HepG2 (cell line): ENCODE results near the gene P2RY6. TPM values are rescaled to one million over a fixed set of nuclear protein-coding genes. Genes with fewer than 3 reads are reported as not detected.

Experiments used
- ATAC-seq: fragments of 200-7000 bp; cut with Tn5 transposase; 3 replicates; pipeline ENCODE4 v1.9.1; 2020; ENCODE audit warnings: mild to moderate bottlenecking, moderate library complexity
- BruUV-seq: library from RNA; stranded (reverse); fragments of 400-500 nt; replicated peaks from 2 replicates; lab custom pipeline; 2021; lab: Mats Ljungman, UMichigan
- CTCF ChIA-PET: fragments of 300-600 bp; formaldehyde crosslinking; extraction: SDS; loops from one replicate; lab custom pipeline; 2021; ENCODE audit warnings: low total read pairs, inconsistent platforms, low intra/inter-chr PET ratio; lab: Yijun Ruan, JAX
- POLR2A ChIA-PET: fragments of 350-600 bp; sonication (Branson Sonifier 250); formaldehyde crosslinking; loops from one replicate; lab custom pipeline; 2020; ENCODE audit warnings: antibody characterized with exemption, inconsistent platforms; lab: Yijun Ruan, JAX
- DNase-seq: peaks from one replicate; pipeline ENCODE4 v3.0.0-alpha.2; 2015; ENCODE audit warnings: low spot score
- FAIRE-seq: peaks from 3 replicates; lab custom pipeline; 2011; peaks lifted over from hg19 to GRCh38; lab: Jason Lieb, UNC
- H2AFZ ChIP-seq: one replicate; pipeline ENCODE4 v1.6.1; 2011; ENCODE audit warnings: low read length, inconsistent platforms
- H3K27ac ChIP-seq: fragments of 300-600 bp; 3 replicates; pipeline ENCODE4 v1.8.0; 2011; ENCODE audit warnings: mixed run types, mild to moderate bottlenecking, mixed read lengths, low read length, inconsistent platforms; ENCODE audit not compliant: insufficient read depth; ENCODE audit errors: extremely low read length
- H3K27me3 ChIP-seq, 2 experiments: fragments of 200-600 bp in 1 of 2; 2 replicates in 1 of 2; 3 replicates in 1 of 2; pipeline versions ENCODE4 v1.6.0 to v1.8.0; 2011; ENCODE audit warnings: low read length in 2 of 2, mild to moderate bottlenecking in 2 of 2, moderate library complexity in 2 of 2, inconsistent platforms in 1 of 2; ENCODE audit not compliant: insufficient read depth in 2 of 2, control insufficient read depth in 1 of 2
- H3K36me3 ChIP-seq, 2 experiments: fragments of 200-600 bp in 1 of 2; replicated peaks in 1 of 2; 2 replicates in 1 of 2; 3 replicates in 1 of 2; pipeline versions ENCODE4 v1.5.1 to v1.8.0; 2011; ENCODE audit warnings: low read length in 2 of 2, inconsistent platforms in 1 of 2; ENCODE audit not compliant: insufficient read depth in 2 of 2, control insufficient read depth in 1 of 2
- H3K4me1 ChIP-seq: 2 replicates; pipeline ENCODE4 v1.5.1; 2012; ENCODE audit warnings: low read length, inconsistent platforms; ENCODE audit not compliant: insufficient read depth
- H3K4me2 ChIP-seq: 2 replicates; pipeline ENCODE4 v1.6.0; 2011; ENCODE audit warnings: low read depth, low read length, inconsistent platforms
- H3K4me3 ChIP-seq, 3 experiments: fragments of 200-600 bp in 1 of 3; sonication (generic), shearing (Covaris generic) in 1 of 3; replicated peaks in 1 of 3; 2 replicates each; pipeline ENCODE4 v1.5.1; 2011 to 2016; ENCODE audit warnings: low read length in 3 of 3, inconsistent platforms in 2 of 3, low read depth in 2 of 3, mild to moderate bottlenecking in 2 of 3, control low read depth in 1 of 3, mixed read lengths in 1 of 3; ENCODE audit not compliant: insufficient read depth in 1 of 3
- H3K79me2 ChIP-seq: one replicate; pipeline ENCODE4 v1.6.1; 2011; ENCODE audit warnings: low read length, inconsistent platforms; ENCODE audit not compliant: insufficient read depth
- H3K9ac ChIP-seq: 2 replicates; pipeline ENCODE4 v1.6.0; 2011; ENCODE audit warnings: mild to moderate bottlenecking, low read depth, low read length, inconsistent platforms; ENCODE audit not compliant: insufficient read depth
- H3K9me3 ChIP-seq: 2 replicates; pipeline ENCODE4 v1.5.1; 2012; ENCODE audit warnings: mild to moderate bottlenecking, low read length
- H4K20me1 ChIP-seq: 2 replicates; pipeline ENCODE4 v1.6.0; 2011; ENCODE audit warnings: inconsistent platforms, mild to moderate bottlenecking, low read length, moderate library complexity; ENCODE audit not compliant: insufficient read depth
- CC2D1A ChIP-seq: sonication (generic); formaldehyde crosslinking; IDR thresholded peaks from 2 replicates; pipeline ENCODE4 v1.8.1; 2023; ENCODE audit warnings: mild to moderate bottlenecking, missing genetic modification reagents
- HNRNPK ChIP-seq: fragments of 200-400 bp; formaldehyde crosslinking; IDR thresholded peaks from 2 replicates; pipeline ENCODE4 v1.6.1; 2018; ENCODE audit warnings: low read length, low read depth, moderate library complexity, mild to moderate bottlenecking; ENCODE audit not compliant: poor library complexity, severe bottlenecking
- HOXA7 ChIP-seq: sonication (generic); formaldehyde crosslinking; IDR thresholded peaks from 2 replicates; pipeline ENCODE4 v1.8.1; 2022; ENCODE audit warnings: mild to moderate bottlenecking, missing genetic modification reagents, moderate library complexity
- TARDBP ChIP-seq: sonication (generic); formaldehyde crosslinking; IDR thresholded peaks from 2 replicates; pipeline ENCODE4 v1.8.0; 2022; ENCODE audit warnings: mild to moderate bottlenecking, missing genetic modification reagents
- ZBTB20 ChIP-seq: sonication (generic); formaldehyde crosslinking; IDR thresholded peaks from 2 replicates; pipeline ENCODE4 v1.8.1; 2023; ENCODE audit warnings: missing genetic modification reagents, low read depth, mild to moderate bottlenecking, borderline replicate concordance
- ZNF234 ChIP-seq: sonication (generic); formaldehyde crosslinking; conservative IDR thresholded peaks from 2 replicates; pipeline ENCODE4 v1.5.1; 2020; ENCODE audit warnings: mild to moderate bottlenecking, missing genetic modification reagents
- ZNF282 ChIP-seq: fragments of 450-650 bp; IDR thresholded peaks from 2 replicates; pipeline ENCODE4 v1.6.1; 2018; ENCODE audit not compliant: partially characterized antibody
- ZNF44 ChIP-seq: sonication (generic); formaldehyde crosslinking; IDR thresholded peaks from 2 replicates; pipeline ENCODE4 v1.5.1; 2020; ENCODE audit warnings: mild to moderate bottlenecking, missing genetic modification reagents
- ZNF569 ChIP-seq: sonication (generic); formaldehyde crosslinking; IDR thresholded peaks from 2 replicates; pipeline ENCODE4 v1.5.0; 2020; ENCODE audit warnings: mild to moderate bottlenecking, missing genetic modification reagents, moderate library complexity, borderline replicate concordance
- ZNF670 ChIP-seq: sonication (generic); formaldehyde crosslinking; IDR thresholded peaks from 2 replicates; pipeline ENCODE4 v1.8.0; 2022; ENCODE audit warnings: mild to moderate bottlenecking, missing genetic modification reagents, borderline replicate concordance
- ZNF703 ChIP-seq: sonication (generic); formaldehyde crosslinking; IDR thresholded peaks from 2 replicates; pipeline ENCODE4 v1.5.1; 2020; ENCODE audit warnings: missing genetic modification reagents, mild to moderate bottlenecking, moderate library complexity, borderline replicate concordance
- ZSCAN31 ChIP-seq: sonication (generic); formaldehyde crosslinking; IDR thresholded peaks from 2 replicates; pipeline ENCODE4 v1.5.0; 2020; ENCODE audit warnings: low read depth, mild to moderate bottlenecking, missing genetic modification reagents
- WGBS: methylation state at CpG from one replicate; pipeline ENCODE4 v1.1.6; 2017; ENCODE audit warnings: low lambda C conversion rate; 5-methylcytosine and 5-hydroxymethylcytosine counted together
- in situ Hi-C: cut with HindIII; loops from 2 replicates; pipeline ENCODE4 v1.10.0; 2017; ENCODE audit warnings: low pct_unique_long_range_greater_than_20kb; ENCODE audit not compliant: extremely low pct_ligation_motif_present
- intact Hi-C: fragments of 100-400 bp; cut with micrococcal nuclease; formaldehyde crosslinking; loops from one replicate; pipeline ENCODE4 v1.10.0; 2022; ENCODE audit not compliant: unreplicated experiment
- polyA plus RNA-seq, 8 experiments: library from polyadenylated mRNA; depleted of rRNA in 3 of 8; stranded (reverse) in 7 of 8; unstranded in 1 of 8; fragments of >200 nt; fragmentation: Illumina TruSeq in 4 of 8; extraction: Trizol in 4 of 8; gene quantifications; 2 replicates each; pipeline versions ENCODE4 v1.2.1 to v1.2.3, GENCODE V29; 2011 to 2016; ENCODE audit warnings: low read depth in 4 of 8, missing spikeins in 1 of 8, mixed read lengths in 1 of 8; ENCODE audit not compliant: insufficient read depth in 1 of 8
- total RNA-seq, 5 experiments: library from RNA; depleted of rRNA; stranded (reverse); fragments of >200 nt; fragmentation: Illumina TruSeq; extraction: Trizol; gene quantifications; 2 replicates each; pipeline ENCODE4 v1.2.3, GENCODE V29; 2016; ENCODE audit warnings: low read depth in 1 of 5
- TF ChIP-seq, protein P1 (sequence below): sonication (generic); formaldehyde crosslinking; IDR thresholded peaks from 2 replicates; pipeline ENCODE4 v1.8.0; 2022; ENCODE audit warnings: mild to moderate bottlenecking, missing genetic modification reagents, moderate library complexity
- TF ChIP-seq, protein P2 (sequence below): IDR thresholded peaks from 2 replicates; pipeline ENCODE4 v1.6.1; 2012; ENCODE audit warnings: low read length, improper control_type of control experiment

The P2RY6 gene
- total and polyA plus RNA-seq, 2 of the 13 experiments (the other 11 are each of a cell fraction or from before 2014, with no cell fraction given), result 0.09 to 0.29 TPM

DNA sequence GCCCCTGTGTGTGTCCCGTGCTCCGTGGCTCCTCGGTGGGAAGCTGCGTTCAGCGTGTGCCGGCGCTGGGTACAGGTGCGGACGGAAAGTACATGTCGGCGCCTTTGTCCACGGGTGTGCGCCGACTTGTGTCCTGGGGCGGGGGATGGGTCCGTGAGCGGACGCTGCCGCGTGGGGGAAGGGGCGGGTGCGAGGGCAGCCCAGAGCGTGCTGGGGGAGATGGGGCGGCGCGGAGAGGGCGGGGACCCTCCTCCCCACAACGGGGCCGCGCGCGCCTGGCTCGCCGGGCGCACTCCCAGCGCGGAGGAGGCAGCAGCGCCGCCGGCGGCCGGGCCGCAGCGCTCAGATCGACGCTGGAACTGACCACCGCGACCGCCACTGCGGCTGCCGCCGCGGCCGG lies 70.5 kb downstream of the P2RY6 start:
- H3K27me3 ChIP-seq, result no peaks in the 10 kb centered on the region
- ChIA-PET POLR2A (no interaction called here), CTCF (no interaction called here)
- TF ChIP-seq ZNF703 (no peak), ZNF282 (no peak), ZNF234 (CRISPR knock-in tag) (no peak), ZNF569 (no peak), ZSCAN31 (no peak), ZNF44 (CRISPR knock-in tag) (no peak), ZNF670 (no peak), HNRNPK (no peak), HOXA7 (no peak), CC2D1A (CRISPR knock-in tag) (no peak), ZBTB20 (CRISPR knock-in tag) (no peak), TARDBP (CRISPR knock-in tag) (no peak)
- TF ChIP-seq, protein P1, sequence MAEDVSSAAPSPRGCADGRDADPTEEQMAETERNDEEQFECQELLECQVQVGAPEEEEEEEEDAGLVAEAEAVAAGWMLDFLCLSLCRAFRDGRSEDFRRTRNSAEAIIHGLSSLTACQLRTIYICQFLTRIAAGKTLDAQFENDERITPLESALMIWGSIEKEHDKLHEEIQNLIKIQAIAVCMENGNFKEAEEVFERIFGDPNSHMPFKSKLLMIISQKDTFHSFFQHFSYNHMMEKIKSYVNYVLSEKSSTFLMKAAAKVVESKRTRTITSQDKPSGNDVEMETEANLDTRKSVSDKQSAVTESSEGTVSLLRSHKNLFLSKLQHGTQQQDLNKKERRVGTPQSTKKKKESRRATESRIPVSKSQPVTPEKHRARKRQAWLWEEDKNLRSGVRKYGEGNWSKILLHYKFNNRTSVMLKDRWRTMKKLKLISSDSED, result no peak
- TF ChIP-seq, protein P2, sequence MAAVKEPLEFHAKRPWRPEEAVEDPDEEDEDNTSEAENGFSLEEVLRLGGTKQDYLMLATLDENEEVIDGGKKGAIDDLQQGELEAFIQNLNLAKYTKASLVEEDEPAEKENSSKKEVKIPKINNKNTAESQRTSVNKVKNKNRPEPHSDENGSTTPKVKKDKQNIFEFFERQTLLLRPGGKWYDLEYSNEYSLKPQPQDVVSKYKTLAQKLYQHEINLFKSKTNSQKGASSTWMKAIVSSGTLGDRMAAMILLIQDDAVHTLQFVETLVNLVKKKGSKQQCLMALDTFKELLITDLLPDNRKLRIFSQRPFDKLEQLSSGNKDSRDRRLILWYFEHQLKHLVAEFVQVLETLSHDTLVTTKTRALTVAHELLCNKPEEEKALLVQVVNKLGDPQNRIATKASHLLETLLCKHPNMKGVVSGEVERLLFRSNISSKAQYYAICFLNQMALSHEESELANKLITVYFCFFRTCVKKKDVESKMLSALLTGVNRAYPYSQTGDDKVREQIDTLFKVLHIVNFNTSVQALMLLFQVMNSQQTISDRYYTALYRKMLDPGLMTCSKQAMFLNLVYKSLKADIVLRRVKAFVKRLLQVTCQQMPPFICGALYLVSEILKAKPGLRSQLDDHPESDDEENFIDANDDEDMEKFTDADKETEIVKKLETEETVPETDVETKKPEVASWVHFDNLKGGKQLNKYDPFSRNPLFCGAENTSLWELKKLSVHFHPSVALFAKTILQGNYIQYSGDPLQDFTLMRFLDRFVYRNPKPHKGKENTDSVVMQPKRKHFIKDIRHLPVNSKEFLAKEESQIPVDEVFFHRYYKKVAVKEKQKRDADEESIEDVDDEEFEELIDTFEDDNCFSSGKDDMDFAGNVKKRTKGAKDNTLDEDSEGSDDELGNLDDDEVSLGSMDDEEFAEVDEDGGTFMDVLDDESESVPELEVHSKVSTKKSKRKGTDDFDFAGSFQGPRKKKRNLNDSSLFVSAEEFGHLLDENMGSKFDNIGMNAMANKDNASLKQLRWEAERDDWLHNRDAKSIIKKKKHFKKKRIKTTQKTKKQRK, result no peak
- peaks cover 12% of the 10 kb centered on the region for H3K79me2 ChIP-seq
- no peak overlapping the region for H3K4me3 ChIP-seq
- in situ Hi-C loops (loop anchor here (5.0 kb wide), 1 partner anchor 35 kb away; the partner anchor contains the start of gene ARHGEF17), intact Hi-C loops (no loop called here)
- peaks cover 28% of the 10 kb centered on the region for H3K4me1 ChIP-seq
- H3K27ac ChIP-seq, result no peak overlapping the region
- no peak for DNase-seq
- BruUV-seq, result no TSS peak
- WGBS, result 99% methylated on average over 54 of the region's 54 CpGs
- no peak overlapping the region for H3K9ac ChIP-seq
- FAIRE-seq, result no peak
- ATAC-seq, result no peak
- H2AFZ ChIP-seq, result no peak overlapping the region
- peaks cover 23% of the 10 kb centered on the region; the same call in 1 of the 2 replicates for H4K20me1 ChIP-seq
- peaks cover 10 to 25% of the 10 kb centered on the region in 2 experiments; a peak in 4 of 5 replicates for H3K36me3 ChIP-seq
- no peak overlapping the region for H3K4me2 ChIP-seq
- H3K9me3 ChIP-seq, result no peaks in the 10 kb centered on the region
